ENCODE data around the gene ATP13A3.

Gene ATP13A3

GRCh38 chr3:194474675-194475074, 12.1 kb downstream of the ATP13A3 start:
- DNase-seq, result no peak

GRCh38 chr3:194472290-194472920, 14.4 kb downstream of the ATP13A3 start:
- peak; percentile 19 for DNase-seq

- DNase-seq, result no peak
Observed at GRCh38 chr3:194471863-194472262, 14.9 kb downstream of the ATP13A3 start.

- no peak for DNase-seq
Observed at GRCh38 chr3:194470615-194471014, 16.2 kb downstream of the ATP13A3 start.

GRCh38 chr3:194469977-194470376, 16.8 kb downstream of the ATP13A3 start:
- no peak for DNase-seq

- DNase-seq, result no peak
Observed at GRCh38 chr3:194468086-194468485, 18.7 kb downstream of the ATP13A3 start.

GRCh38 chr3:194466761-194467356, 19.9 kb downstream of the ATP13A3 start:
- no peak for DNase-seq

GRCh38 chr3:194465920-194466570, 20.8 kb downstream of the ATP13A3 start:
- no peak for DNase-seq

- no peak for DNase-seq
Observed at GRCh38 chr3:194465246-194465645, 21.6 kb downstream of the ATP13A3 start.

GRCh38 chr3:194464692-194465091, 22.1 kb downstream of the ATP13A3 start:
- DNase-seq, result no peak

- DNase-seq, result no peak
Observed at GRCh38 chr3:194462936-194463335, 23.9 kb downstream of the ATP13A3 start.

GRCh38 chr3:194460566-194460965, 26.2 kb downstream of the ATP13A3 start:
- DNase-seq, result no peak

- DNase-seq, result no peak
Observed at GRCh38 chr3:194458131-194458530, 28.7 kb downstream of the ATP13A3 start.

- no peak for DNase-seq
Observed at GRCh38 chr3:194455481-194455880, 31.3 kb downstream of the ATP13A3 start.

- no peak for DNase-seq
Observed at GRCh38 chr3:194450341-194450740, 36.5 kb downstream of the ATP13A3 start.

- DNase-seq, result no peak
Observed at GRCh38 chr3:194449913-194450312, 36.9 kb downstream of the ATP13A3 start.

GRCh38 chr3:194447657-194448056, 39.1 kb downstream of the ATP13A3 start:
- DNase-seq, result no peak

GRCh38 chr3:194447161-194447560, 39.6 kb downstream of the ATP13A3 start:
- peak; percentile 51 for DNase-seq

GRCh38 chr3:194446754-194447153, 40.0 kb downstream of the ATP13A3 start:
- no peak for DNase-seq

GRCh38 chr3:194446172-194446571, 40.6 kb downstream of the ATP13A3 start:
- no peak for DNase-seq

GRCh38 chr3:194443901-194444300, 42.9 kb downstream of the ATP13A3 start:
- DNase-seq, result no peak

GRCh38 chr3:194440756-194441155, 46.0 kb downstream of the ATP13A3 start:
- DNase-seq, result no peak

- DNase-seq, result no peak
Observed at GRCh38 chr3:194439881-194440550, 46.8 kb downstream of the ATP13A3 start.

GRCh38 chr3:194434503-194434902, 52.3 kb downstream of the ATP13A3 start:
- no peak for DNase-seq
